NCI-H1436 treated with DMSO at 0.1 percent for 48 hours (cell line): ENCODE results near the gene WNT6.

Experiments used
- DNase-seq: peaks from one replicate; lab custom pipeline; 2025; lab: John Stamatoyannopoulos, UW

The WNT6 gene

DNA sequence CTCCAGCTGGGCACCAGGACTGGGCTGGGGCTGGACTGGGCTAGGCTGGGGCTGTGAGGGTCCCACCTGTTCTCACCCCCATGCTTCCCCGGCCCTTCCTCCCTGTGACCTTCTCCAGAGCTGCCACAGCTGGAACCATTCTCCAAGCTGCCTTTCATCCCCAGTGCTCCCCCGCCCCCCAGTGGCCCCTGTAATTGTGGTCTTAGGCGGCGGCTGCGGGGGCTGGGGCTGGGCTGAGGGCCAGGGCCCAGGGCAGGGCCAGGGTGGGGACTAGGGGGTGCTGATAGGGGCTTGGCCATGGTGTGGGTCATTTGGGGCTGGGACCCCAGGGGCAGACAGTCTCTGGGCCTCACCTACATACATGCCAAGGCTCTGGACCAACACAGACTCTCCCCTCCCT is 18.3 kb downstream of the WNT6 start:
- DNase-seq, result no peak

DNA sequence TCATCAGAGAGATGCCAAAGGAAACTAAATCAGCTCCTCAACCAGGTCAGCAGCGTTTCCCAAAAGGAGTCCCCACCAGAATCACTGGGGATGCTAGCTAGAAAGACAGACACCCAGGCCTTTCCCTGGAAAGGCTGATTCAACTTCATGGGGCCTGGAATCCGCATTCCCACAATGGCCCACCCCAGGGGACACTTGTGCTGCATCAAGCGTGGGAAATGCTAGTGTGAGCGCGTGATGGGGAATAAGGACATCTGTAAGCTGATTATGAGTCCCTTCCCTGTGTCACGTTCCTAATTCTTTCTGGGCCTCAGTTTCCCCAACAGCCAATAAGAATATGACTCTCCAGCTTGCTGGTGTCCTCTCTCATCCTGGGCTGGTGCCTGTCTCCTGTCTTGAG is 18.9 kb downstream of the WNT6 start:
- DNase-seq, result no peak

GRCh38 chr2:218878926-218879761 is 19.5 kb downstream of the WNT6 start:
- DNase-seq, result no peak

DNA sequence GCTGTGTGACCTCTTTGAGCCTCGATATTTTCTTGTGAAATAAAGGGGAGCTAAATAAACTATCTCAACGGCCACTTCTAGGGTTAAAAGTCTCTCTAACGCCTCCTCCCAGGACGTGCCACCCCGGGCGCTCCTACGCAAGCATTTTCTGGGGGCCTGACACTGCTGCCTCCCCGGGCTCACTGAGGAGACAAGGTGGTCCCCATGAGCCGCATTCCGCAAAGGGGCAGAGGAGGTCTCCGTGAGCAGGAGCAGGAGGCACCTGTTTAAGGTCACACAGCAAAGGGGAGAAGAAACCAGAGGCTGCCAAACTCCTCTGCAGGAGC is 20.1 kb downstream of the WNT6 start:
- no peak for DNase-seq

- no peak for DNase-seq
Measured at GRCh38 chr2:218880102-218880858, 20.7 kb downstream of the WNT6 start, which contains the start of gene WNT10A. WNT10A (plus strand) TSS chr2:218880852; CDS start chr2:218880996, 144 bp downstream.

DNA sequence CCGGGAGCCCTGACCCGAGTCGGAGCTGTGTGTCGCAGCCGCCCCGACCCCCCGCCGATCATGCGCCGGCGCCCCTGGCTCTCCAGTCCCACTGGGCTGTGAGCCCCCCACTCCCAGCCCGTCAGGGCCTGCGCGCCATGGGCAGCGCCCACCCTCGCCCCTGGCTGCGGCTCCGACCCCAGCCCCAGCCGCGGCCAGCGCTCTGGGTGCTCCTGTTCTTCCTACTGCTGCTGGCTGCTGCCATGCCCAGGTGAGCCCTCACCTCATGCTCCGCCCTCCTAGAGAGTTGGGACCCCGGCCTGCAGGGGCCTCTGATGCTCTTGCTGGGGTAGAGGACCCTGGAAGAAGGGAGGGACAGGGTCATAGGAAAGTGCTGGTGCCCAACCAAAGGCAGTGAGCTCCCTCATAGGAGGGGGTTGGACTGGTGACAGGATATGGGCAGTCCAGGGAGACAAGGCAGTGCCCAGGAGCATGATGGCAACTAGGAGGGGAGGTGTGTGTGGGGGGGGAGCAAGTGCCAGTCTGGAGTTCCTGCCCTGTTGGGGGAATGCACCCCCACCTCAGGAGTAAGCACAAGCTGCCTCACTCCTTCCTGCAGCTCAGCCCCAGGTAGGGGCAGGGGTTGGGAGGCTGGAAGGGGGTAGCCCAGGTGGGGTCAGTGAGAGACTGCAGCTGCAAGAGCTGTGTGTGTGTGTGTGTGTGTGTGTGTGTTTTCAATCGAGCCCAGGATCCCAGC is 21.4 kb downstream of the WNT6 start:
- no peak for DNase-seq

DNA sequence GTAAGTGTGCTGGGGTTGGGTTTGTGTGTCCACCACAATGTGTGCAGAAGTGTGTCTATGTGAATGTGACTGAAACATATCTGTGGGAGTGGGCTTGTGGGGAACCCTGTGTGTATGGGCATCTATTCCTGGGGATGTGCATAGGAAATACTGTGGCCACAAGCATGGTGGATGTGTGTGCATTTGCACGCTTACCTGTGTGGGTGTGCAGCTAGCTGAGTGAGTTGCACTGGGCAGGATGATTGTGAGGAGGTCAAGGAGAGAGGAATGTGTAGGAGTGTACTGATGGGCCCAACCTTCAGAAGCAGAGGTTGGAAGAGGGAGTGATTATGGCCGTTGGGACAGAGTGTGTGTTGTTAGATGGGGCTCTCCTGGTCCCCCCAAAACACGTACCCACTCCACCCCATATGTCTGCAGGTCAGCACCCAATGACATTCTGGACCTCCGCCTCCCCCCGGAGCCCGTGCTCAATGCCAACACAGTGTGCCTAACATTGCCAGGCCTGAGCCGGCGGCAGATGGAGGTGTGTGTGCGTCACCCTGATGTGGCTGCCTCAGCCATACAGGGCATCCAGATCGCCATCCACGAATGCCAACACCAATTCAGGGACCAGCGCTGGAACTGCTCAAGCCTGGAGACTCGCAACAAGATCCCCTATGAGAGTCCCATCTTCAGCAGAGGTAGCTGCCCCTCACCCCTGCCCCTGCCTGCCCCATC is 22.3 kb downstream of the WNT6 start:
- DNase-seq, result no peak

- no peak for DNase-seq
Measured at GRCh38 chr2:218882461-218882816, 22.8 kb downstream of the WNT6 start.

DNA sequence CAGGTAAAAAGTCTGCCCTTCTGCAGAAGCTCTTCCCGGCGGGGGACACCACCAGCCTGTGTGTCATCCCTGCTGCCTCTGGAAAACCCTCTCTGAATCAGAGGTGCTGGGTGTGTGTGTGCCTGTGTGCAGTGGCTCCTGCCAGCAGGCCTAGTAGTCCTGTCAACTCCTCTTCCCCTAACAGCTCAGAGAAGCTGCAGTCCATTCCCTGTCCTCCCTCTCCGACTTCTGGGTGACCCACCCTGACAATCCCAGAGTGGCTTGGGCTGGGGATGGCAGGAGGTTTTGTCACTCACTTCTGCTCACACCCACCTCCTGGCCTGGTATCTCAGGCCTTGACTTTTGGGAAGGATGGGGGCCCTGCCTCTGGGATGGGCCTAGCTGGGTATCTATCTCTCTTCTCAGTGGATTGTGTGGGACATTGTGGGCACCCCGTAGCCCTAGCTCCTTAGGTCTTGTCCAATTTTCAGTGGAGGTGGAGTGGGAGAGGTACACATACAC is 23.3 kb downstream of the WNT6 start:
- no peak for DNase-seq

- no peak for DNase-seq
Measured at GRCh38 chr2:218883491-218884490, 24.2 kb downstream of the WNT6 start.

- DNase-seq, result no peak
Measured at GRCh38 chr2:218884519-218884918, 24.9 kb downstream of the WNT6 start.

GRCh38 chr2:218885981-218886947 is 26.7 kb downstream of the WNT6 start:
- DNase-seq, result no peak

- no peak for DNase-seq
Measured at GRCh38 chr2:218887079-218887478, 27.5 kb downstream of the WNT6 start.

DNA sequence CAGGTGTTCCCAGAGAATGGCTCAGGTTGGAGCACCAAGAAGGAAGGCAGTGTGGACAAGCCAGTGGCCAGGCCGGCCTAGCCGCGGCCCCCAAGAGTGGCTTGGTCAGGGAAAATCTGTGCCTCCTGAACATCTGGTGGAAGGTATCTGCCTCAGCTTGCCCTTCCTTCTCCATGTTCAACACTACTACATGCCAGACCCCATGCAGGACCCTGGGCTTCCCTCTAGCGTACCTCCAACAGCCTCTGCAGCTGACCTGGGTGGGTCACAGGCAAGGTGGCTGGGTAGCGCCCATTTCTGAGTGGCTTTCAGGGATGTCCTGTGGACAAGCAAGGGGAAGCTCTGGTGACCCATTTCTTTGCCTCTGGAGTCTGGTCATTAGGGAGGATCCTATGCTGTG is 28.7 kb downstream of the WNT6 start:
- DNase-seq, result no peak

DNA sequence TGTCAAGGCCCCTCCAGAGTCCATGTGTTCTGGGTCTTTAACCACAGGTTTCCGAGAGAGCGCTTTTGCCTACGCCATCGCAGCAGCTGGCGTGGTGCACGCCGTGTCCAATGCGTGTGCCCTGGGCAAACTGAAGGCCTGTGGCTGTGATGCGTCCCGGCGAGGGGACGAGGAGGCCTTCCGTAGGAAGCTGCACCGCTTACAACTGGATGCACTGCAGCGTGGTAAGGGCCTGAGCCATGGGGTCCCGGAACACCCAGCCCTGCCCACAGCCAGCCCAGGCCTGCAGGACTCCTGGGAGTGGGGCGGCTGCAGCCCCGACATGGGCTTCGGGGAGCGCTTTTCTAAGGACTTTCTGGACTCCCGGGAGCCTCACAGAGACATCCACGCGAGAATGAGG is 30.3 kb downstream of the WNT6 start:
- no peak for DNase-seq

GRCh38 chr2:218890369-218890768 is 30.8 kb downstream of the WNT6 start:
- no peak for DNase-seq

DNA sequence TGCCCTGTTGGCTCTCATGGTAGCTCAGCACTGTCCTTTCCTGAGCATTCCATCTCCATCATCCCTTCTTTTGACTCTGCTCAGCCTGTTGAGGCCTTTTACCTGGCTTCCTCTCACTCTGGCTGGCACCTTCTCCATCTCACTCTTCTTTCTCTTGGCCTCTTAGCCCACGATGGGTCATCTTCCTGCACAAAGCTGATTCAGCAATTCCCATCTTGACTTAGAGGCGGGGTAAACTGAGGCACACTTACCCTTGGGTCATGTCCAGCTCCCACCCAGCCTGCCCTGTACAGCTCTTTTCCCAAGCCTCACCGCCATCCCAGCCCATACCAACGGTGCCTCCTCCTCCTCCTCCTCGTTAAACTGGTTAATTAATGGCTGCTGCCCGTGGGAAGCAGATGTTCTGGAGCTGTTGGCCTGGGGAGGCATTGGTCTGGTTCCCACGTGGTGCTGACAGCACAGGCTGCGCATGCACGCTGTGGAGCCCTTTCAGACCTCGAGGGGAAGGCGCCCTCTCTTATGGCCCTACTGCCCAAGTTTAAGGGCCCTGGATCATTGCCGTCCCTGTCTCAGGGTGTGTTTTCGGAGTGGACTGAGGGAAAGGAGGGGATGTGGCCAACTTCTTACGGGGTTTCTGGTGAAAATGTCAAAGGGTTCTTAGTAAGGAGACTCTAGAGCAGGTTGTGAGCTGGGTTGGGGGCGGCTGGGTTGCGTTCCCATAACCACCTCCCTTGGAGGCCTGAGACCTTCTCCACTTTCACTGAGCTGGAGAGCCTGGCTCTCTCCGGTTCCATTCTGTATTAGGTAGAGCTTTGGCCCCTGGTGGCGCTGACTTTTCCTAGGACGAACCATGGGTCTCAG is 31.9 kb downstream of the WNT6 start:
- no peak for DNase-seq

GRCh38 chr2:218892693-218893348 is 33.2 kb downstream of the WNT6 start:
- DNase-seq, result no peak
